Loucy (cell line): ENCODE data around the gene RERE.

ENCODE experiments used
- H2AFZ ChIP-seq: fragments of 200-600 bp; sonication (generic); 2 replicates; pipeline ENCODE4 v1.6.0; 2016; ENCODE audit warnings: antibody characterized with exemption, mild to moderate bottlenecking, low read length, moderate library complexity
- H3F3A ChIP-seq: fragments of 200-600 bp; 2 replicates; pipeline ENCODE4 v1.6.0; 2016; ENCODE audit warnings: antibody characterized with exemption, low read depth, mild to moderate bottlenecking
- H3K27me3 ChIP-seq: fragments of 200-600 bp; sonication (generic); 2 replicates; pipeline ENCODE4 v1.6.1; 2014; ENCODE audit warnings: low read length, mild to moderate bottlenecking; ENCODE audit not compliant: insufficient read depth, poor library complexity, severe bottlenecking
- H3K36me3 ChIP-seq: fragments of 200-600 bp; sonication (generic); 2 replicates; pipeline ENCODE4 v1.6.1; 2016; ENCODE audit warnings: low read length; ENCODE audit not compliant: insufficient read depth
- H3K4me1 ChIP-seq: fragments of 200-600 bp; sonication (generic); 2 replicates; pipeline ENCODE4 v1.5.1; 2014; ENCODE audit warnings: low read length, mild to moderate bottlenecking; ENCODE audit not compliant: insufficient read depth, poor library complexity, severe bottlenecking
- H3K4me2 ChIP-seq: fragments of 200-600 bp; sonication (generic); 2 replicates; pipeline ENCODE4 v1.6.0; 2014; ENCODE audit warnings: antibody characterized with exemption, low read length, low read depth, mild to moderate bottlenecking; ENCODE audit not compliant: poor library complexity, severe bottlenecking
- H3K4me3 ChIP-seq: fragments of 200-600 bp; sonication (generic); 2 replicates; pipeline ENCODE4 v1.5.1; 2014; ENCODE audit warnings: low read length, mild to moderate bottlenecking, mixed read lengths; ENCODE audit not compliant: poor library complexity, severe bottlenecking
- H3K79me2 ChIP-seq: fragments of 200-600 bp; sonication (generic); 2 replicates; pipeline ENCODE4 v1.6.1; 2014; ENCODE audit warnings: low read length; ENCODE audit not compliant: insufficient read depth
- H3K9ac ChIP-seq: fragments of 200-600 bp; sonication (generic); 2 replicates; pipeline ENCODE4 v1.6.0; 2014; ENCODE audit warnings: mild to moderate bottlenecking, low read depth, low read length, moderate library complexity; ENCODE audit not compliant: poor library complexity, severe bottlenecking
- H3K9me2 ChIP-seq: fragments of 200-600 bp; sonication (generic); replicated peaks from 2 replicates; pipeline ENCODE4 v1.6.1; 2016; ENCODE audit warnings: low read depth, low read length, mixed read lengths
- H3K9me3 ChIP-seq: fragments of 200-600 bp; sonication (generic); 2 replicates; pipeline ENCODE4 v1.6.1; 2014; ENCODE audit warnings: mild to moderate bottlenecking, antibody characterized with exemption, low read length, low read depth; ENCODE audit not compliant: insufficient read depth
- H4K20me1 ChIP-seq: fragments of 200-600 bp; sonication (generic); 2 replicates; pipeline ENCODE4 v1.6.0; 2014; ENCODE audit warnings: antibody characterized with exemption, low read length, mild to moderate bottlenecking; ENCODE audit not compliant: insufficient read depth, poor library complexity, severe bottlenecking
- EZH2phosphoT487 ChIP-seq: fragments of 200-600 bp; IDR thresholded peaks from 2 replicates; pipeline ENCODE4 v1.6.1; 2018; ENCODE audit warnings: antibody characterized with exemption, mild to moderate bottlenecking, moderate library complexity, borderline replicate concordance
- TF ChIP-seq, protein P1 (sequence below): fragments of 200-600 bp; sonication (generic); conservative IDR thresholded peaks from 2 replicates; pipeline ENCODE4 v1.5.1; 2014; ENCODE audit warnings: mild to moderate bottlenecking, antibody characterized with exemption, low read length

The RERE gene

DNA sequence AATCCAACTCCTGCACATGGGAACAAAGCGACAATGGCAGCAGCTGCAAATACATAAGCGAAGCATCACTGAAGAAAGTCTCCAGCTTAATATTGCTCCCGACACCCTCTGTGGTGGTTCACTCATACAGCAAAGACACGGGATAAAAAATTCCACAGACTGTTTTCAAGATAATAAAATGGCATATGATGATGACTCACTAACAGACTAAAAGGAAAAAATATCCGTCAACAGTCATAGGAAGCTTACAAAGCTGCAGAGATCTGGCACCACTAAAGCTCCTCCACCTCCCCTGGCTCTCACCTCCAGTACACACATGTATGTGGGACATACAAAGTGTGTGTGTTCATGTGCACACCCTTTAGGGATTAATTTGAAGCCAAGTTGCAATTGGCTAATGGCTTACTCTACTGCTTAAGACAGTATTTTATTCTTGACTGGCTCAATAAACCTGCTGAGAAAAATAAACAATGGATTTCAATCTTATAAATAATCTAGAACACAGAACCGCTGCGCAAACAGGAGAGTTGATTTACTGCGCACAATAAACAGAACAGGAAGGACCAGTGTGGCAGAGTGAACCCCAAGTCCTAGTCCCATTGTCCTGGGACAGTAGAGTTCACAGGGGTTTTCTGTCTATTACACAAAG is 405.1 kb downstream of the RERE start:
- no peak overlapping the region for H3K4me2 ChIP-seq

DNA sequence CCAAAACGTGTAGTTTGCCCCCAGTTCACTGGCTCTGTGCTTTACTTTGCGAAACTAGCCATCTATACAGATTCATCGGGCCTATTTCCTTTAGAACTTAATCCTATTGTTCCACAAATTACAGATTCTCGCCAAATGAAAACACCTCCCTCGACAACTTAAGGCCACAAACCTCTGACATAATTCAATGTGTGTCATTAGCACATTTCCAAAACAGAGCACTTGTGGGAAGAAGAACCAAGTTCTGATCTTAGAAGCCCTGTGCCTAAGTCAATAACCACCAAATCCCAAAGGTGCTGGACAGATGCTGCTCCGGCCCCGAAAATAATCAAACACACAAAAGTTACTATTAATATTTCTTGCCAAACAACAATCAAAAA is 405.6 kb downstream of the RERE start:
- no peaks in the 10 kb centered on the region for H3K9me3 ChIP-seq
- H3K79me2 ChIP-seq, result peaks cover 99% of the 10 kb centered on the region
- no peak for TF ChIP-seq EZH2phosphoT487
- TF ChIP-seq, protein P1, sequence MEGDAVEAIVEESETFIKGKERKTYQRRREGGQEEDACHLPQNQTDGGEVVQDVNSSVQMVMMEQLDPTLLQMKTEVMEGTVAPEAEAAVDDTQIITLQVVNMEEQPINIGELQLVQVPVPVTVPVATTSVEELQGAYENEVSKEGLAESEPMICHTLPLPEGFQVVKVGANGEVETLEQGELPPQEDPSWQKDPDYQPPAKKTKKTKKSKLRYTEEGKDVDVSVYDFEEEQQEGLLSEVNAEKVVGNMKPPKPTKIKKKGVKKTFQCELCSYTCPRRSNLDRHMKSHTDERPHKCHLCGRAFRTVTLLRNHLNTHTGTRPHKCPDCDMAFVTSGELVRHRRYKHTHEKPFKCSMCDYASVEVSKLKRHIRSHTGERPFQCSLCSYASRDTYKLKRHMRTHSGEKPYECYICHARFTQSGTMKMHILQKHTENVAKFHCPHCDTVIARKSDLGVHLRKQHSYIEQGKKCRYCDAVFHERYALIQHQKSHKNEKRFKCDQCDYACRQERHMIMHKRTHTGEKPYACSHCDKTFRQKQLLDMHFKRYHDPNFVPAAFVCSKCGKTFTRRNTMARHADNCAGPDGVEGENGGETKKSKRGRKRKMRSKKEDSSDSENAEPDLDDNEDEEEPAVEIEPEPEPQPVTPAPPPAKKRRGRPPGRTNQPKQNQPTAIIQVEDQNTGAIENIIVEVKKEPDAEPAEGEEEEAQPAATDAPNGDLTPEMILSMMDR, result no peak
- peaks cover 72% of the 10 kb centered on the region for H4K20me1 ChIP-seq
- peaks cover 34% of the 10 kb centered on the region for H3K4me1 ChIP-seq
- H3F3A ChIP-seq, result no peaks in the 10 kb centered on the region
- H3K4me3 ChIP-seq, result no peak overlapping the region
- H3K9ac ChIP-seq, result no peak overlapping the region
- H2AFZ ChIP-seq, result no peak overlapping the region
- H3K36me3 ChIP-seq, result peaks cover 63% of the 10 kb centered on the region; the same call in 1 of the 2 replicates
- H3K4me2 ChIP-seq, result no peak overlapping the region
- H3K9me2 ChIP-seq, result no peaks in the 10 kb centered on the region
- H3K27me3 ChIP-seq, result no peaks in the 10 kb centered on the region

More for the DNA sequence above, 405.1 kb downstream of the RERE start:
- Histone ChIP-seq H3K4me3 (no peak overlapping the region), H3K4me1 (peaks cover 38% of the 10 kb centered on the region), H3K9ac (no peak overlapping the region), H3K9me3 (no peaks in the 10 kb centered on the region), H4K20me1 (peaks cover 77% of the 10 kb centered on the region), H3K36me3 (peaks cover 60% of the 10 kb centered on the region; the same call in 1 of the 2 replicates), H3K79me2 (peaks cover 99% of the 10 kb centered on the region), H2AFZ (no peak overlapping the region), H3K27me3 (no peaks in the 10 kb centered on the region), H3K9me2 (no peaks in the 10 kb centered on the region), H3F3A (no peaks in the 10 kb centered on the region)
- TF ChIP-seq, protein P1, result no peak
- no peak for TF ChIP-seq EZH2phosphoT487

DNA sequence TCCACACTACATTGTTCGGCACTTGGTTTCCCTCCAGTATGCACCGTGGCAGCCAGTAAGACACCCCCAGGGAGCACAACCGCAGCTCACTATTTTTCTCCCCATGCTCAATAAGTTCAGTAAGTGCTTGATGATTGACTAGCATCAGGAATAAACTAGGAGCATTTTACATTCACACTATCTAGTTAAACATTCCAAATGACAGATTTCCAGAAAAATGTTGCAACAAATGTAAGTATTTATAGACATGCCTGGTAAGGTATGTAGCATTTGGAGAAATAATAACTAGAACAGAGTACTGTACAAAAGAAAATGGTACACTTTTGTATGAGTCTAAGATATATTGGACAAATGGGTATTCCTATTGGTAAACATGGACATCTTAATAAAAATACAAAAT is 406.6 kb downstream of the RERE start:
- no peak overlapping the region for H2AFZ ChIP-seq
- H4K20me1 ChIP-seq, result peaks cover 76% of the 10 kb centered on the region
- no peaks in the 10 kb centered on the region for H3K27me3 ChIP-seq
- peaks cover 27% of the 10 kb centered on the region for H3K4me1 ChIP-seq
- H3K79me2 ChIP-seq, result peaks cover 99% of the 10 kb centered on the region
- peaks cover 66% of the 10 kb centered on the region; the same call in 1 of the 2 replicates for H3K36me3 ChIP-seq
- H3K9me3 ChIP-seq, result no peaks in the 10 kb centered on the region
- H3K4me2 ChIP-seq, result no peak overlapping the region
- H3K9me2 ChIP-seq, result no peaks in the 10 kb centered on the region
- H3K9ac ChIP-seq, result no peak overlapping the region
- no peak overlapping the region for H3K4me3 ChIP-seq
- TF ChIP-seq EZH2phosphoT487, result no peak
- TF ChIP-seq, protein P1, result no peak
- H3F3A ChIP-seq, result no peaks in the 10 kb centered on the region
